Articular chondrocyte of knee joint (primary cell): Measurements from ENCODE around the gene LYVE1. TPM values are rescaled to one million over a fixed set of nuclear protein-coding genes. Genes with fewer than 3 reads are reported as not detected.

Experiments used
- total RNA-seq: library from RNA; depleted of rRNA; stranded (reverse); fragments of >200 nt; gene quantifications from 2 replicates; pipeline ENCODE4 v1.2.3, GENCODE V29; 2012

The LYVE1 gene
- total RNA-seq: 5.4 and 8.3 TPM in 2 replicates

GRCh38 chr11:10568486-10568941 lies at the start of gene LYVE1:
TSS of gene LYVE1 (minus strand) at chr11:10568665. CDS start at chr11:10568532, 133 bp downstream.

GRCh38 chr11:10540915-10541560 lies 27.4 kb downstream of the LYVE1 start, which contains the start of gene RNF141:
TSS of gene RNF141 (minus strand) at chr11:10541187. CDS start at chr11:10534158, 7,029 bp downstream.

Other genes starting within 250 kb of the LYVE1 start
- 8.4 and 12.0 TPM in 2 replicates for gene AMPD3, start 113.4 kb downstream of the LYVE1 start, total RNA-seq
- 55.4 and 71.5 TPM in 2 replicates for gene RNF141, start 27.5 kb downstream of the LYVE1 start, total RNA-seq
- gene IRAG1, start 125.1 kb upstream of the LYVE1 start, total RNA-seq: 2.1 and 4.2 TPM in 2 replicates
- 41.4 and 45.7 TPM in 2 replicates for gene CTR9, start 182.6 kb upstream of the LYVE1 start, total RNA-seq
- 922 and 996 TPM in 2 replicates for gene EIF4G2, start 240.3 kb upstream of the LYVE1 start, total RNA-seq